ENCODE measurements around the gene HBS1L.

GRCh38 chr6:134937426-134937825 lies 117.2 kb downstream of the HBS1L start:
- TF ChIP-seq TCF7L2 (IDR thresholded peaks at IDR 0.05; ENCODE audit: low read depth, low read length): no peak
- TF ChIP-seq, protein P1, sequence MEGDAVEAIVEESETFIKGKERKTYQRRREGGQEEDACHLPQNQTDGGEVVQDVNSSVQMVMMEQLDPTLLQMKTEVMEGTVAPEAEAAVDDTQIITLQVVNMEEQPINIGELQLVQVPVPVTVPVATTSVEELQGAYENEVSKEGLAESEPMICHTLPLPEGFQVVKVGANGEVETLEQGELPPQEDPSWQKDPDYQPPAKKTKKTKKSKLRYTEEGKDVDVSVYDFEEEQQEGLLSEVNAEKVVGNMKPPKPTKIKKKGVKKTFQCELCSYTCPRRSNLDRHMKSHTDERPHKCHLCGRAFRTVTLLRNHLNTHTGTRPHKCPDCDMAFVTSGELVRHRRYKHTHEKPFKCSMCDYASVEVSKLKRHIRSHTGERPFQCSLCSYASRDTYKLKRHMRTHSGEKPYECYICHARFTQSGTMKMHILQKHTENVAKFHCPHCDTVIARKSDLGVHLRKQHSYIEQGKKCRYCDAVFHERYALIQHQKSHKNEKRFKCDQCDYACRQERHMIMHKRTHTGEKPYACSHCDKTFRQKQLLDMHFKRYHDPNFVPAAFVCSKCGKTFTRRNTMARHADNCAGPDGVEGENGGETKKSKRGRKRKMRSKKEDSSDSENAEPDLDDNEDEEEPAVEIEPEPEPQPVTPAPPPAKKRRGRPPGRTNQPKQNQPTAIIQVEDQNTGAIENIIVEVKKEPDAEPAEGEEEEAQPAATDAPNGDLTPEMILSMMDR (IDR thresholded peaks at IDR 0.05 in 2 of 3, conservative IDR thresholded peaks at IDR 0.05 in 1 of 3; ENCODE audit: insufficient read depth in 2 of 3, low read depth in 1 of 3, low read length in 3 of 3): no peak
- TF ChIP-seq RBM22 (IDR thresholded peaks at IDR 0.05; ENCODE audit: low read depth, low read length, poor library complexity, severe bottlenecking): no peak
- TF ChIP-seq ZNF830 (CRISPR knock-in tag; IDR thresholded peaks at IDR 0.05): no peak
- no peak for TF ChIP-seq CBX2 (IDR thresholded peaks at IDR 0.05; ENCODE audit: insufficient read depth, low read length, poor library complexity, severe bottlenecking)
